VCaP (cell line): ENCODE results near the gene KRTAP5-11.
"Not testable (repeated sequence)": the region's sequence is repeated elsewhere in the genome, so short reads cannot be mapped to it uniquely, and the experiment has no call there.

Experiments used
- H3K27ac ChIP-seq: fragments of 450-650 bp; 2 replicates; pipeline ENCODE4 v1.5.1; 2017
- CTCF ChIP-seq: fragments of 450-650 bp; conservative IDR thresholded peaks from 2 replicates; pipeline ENCODE4 v1.5.1; 2017; ENCODE audit warnings: mild to moderate bottlenecking, moderate library complexity

The KRTAP5-11 gene

GRCh38 chr11:71588822-71589545, 6.3 kb upstream of the KRTAP5-11 start:
- H3K27ac ChIP-seq: peak overlapping the region; percentile 33; the same call in 1 of the 2 replicates
- peak; percentile 28 for TF ChIP-seq CTCF

GRCh38 chr11:71588314-71588713, 5.6 kb upstream of the KRTAP5-11 start:
- H3K27ac ChIP-seq: not testable (repeated sequence)

GRCh38 chr11:71585673-71586072, 3.0 kb upstream of the KRTAP5-11 start:
- not testable (repeated sequence) for H3K27ac ChIP-seq

GRCh38 chr11:71582969-71583368, 294 bp upstream of the KRTAP5-11 start:
- not testable (repeated sequence) for H3K27ac ChIP-seq

- H3K27ac ChIP-seq: no peak overlapping the region
- no peak for TF ChIP-seq CTCF
Observed at GRCh38 chr11:71581826-71582225, 849 bp downstream of the KRTAP5-11 start.

GRCh38 chr11:71580057-71581003, 2.3 kb downstream of the KRTAP5-11 start:
- peak; percentile 92 for TF ChIP-seq CTCF
- peak overlapping the region; percentile 15; the same call in 1 of the 2 replicates for H3K27ac ChIP-seq

GRCh38 chr11:71579513-71579912, 3.2 kb downstream of the KRTAP5-11 start:
- peak overlapping the region; percentile 15; the same call in 1 of the 2 replicates for H3K27ac ChIP-seq

- no peak overlapping the region for H3K27ac ChIP-seq
- TF ChIP-seq CTCF: no peak
Observed at GRCh38 chr11:71577469-71578004, 5.1 kb downstream of the KRTAP5-11 start.

GRCh38 chr11:71576688-71577465, 5.8 kb downstream of the KRTAP5-11 start:
- H3K27ac ChIP-seq: not testable (repeated sequence)
